ENCODE data around the gene EFNB2. TPM values are rescaled to one million over a fixed set of nuclear protein-coding genes. Genes with fewer than 3 reads are reported as not detected.

EFNB2 gene
- total RNA-seq, 1 experiment from 2014 or later = 11.8 TPM

GRCh38 chr13:106503730-106504453 lies 31.6 kb downstream of the EFNB2 start:
- DNase-seq (ENCODE audit: low read depth) = no peak

- no peak for DNase-seq (ENCODE audit: low read depth)
These were observed 32.2 kb downstream of the EFNB2 start for GRCh38 chr13:106503272-106503671.

GRCh38 chr13:106500445-106500844 lies 35.0 kb downstream of the EFNB2 start:
- no peak for DNase-seq (ENCODE audit: low read depth)

- DNase-seq (ENCODE audit: low read depth) = peak; percentile 75
These were observed 35.6 kb downstream of the EFNB2 start for GRCh38 chr13:106499896-106500295.

GRCh38 chr13:106499113-106499512 lies 36.3 kb downstream of the EFNB2 start:
- no peak for DNase-seq (ENCODE audit: low read depth)

- DNase-seq (ENCODE audit: low read depth) = no peak
These were observed 36.9 kb downstream of the EFNB2 start for GRCh38 chr13:106498571-106498970.

- DNase-seq (ENCODE audit: low read depth) = no peak
These were observed 37.3 kb downstream of the EFNB2 start for GRCh38 chr13:106498158-106498557.

- no peak for DNase-seq (ENCODE audit: low read depth)
These were observed 38.4 kb downstream of the EFNB2 start for GRCh38 chr13:106497079-106497478.

GRCh38 chr13:106496072-106496997 lies 39.1 kb downstream of the EFNB2 start:
- DNase-seq (ENCODE audit: low read depth) = no peak

GRCh38 chr13:106494936-106495335 lies 40.5 kb downstream of the EFNB2 start:
- DNase-seq (ENCODE audit: low read depth) = no peak

- DNase-seq (ENCODE audit: low read depth) = no peak
These were observed 41.0 kb downstream of the EFNB2 start for GRCh38 chr13:106494506-106494905.

GRCh38 chr13:106493533-106494220 lies 41.8 kb downstream of the EFNB2 start:
- no peak for DNase-seq (ENCODE audit: low read depth)

GRCh38 chr13:106492588-106493475 lies 42.6 kb downstream of the EFNB2 start:
- no peak for DNase-seq (ENCODE audit: low read depth)

- no peak for DNase-seq (ENCODE audit: low read depth)
These were observed 43.4 kb downstream of the EFNB2 start for GRCh38 chr13:106491928-106492587.

GRCh38 chr13:106491463-106491862 lies 44.0 kb downstream of the EFNB2 start:
- no peak for DNase-seq (ENCODE audit: low read depth)

- DNase-seq (ENCODE audit: low read depth) = no peak
These were observed 44.7 kb downstream of the EFNB2 start for GRCh38 chr13:106490569-106491321.

GRCh38 chr13:106489849-106490568 lies 45.5 kb downstream of the EFNB2 start:
- DNase-seq (ENCODE audit: low read depth) = no peak

- no peak for DNase-seq (ENCODE audit: low read depth)
These were observed 46.8 kb downstream of the EFNB2 start for GRCh38 chr13:106488686-106489085.

- no peak for DNase-seq (ENCODE audit: low read depth)
These were observed 47.4 kb downstream of the EFNB2 start for GRCh38 chr13:106488076-106488475.

Measured in LHCN-M2 (cell line).